K562 (cell line): ENCODE data around the gene LENEP. TPM values are rescaled to one million over a fixed set of nuclear protein-coding genes. Genes with fewer than 3 reads are reported as not detected.
A peak's percentile ranks its signal among the peaks of the same experiment; 100 is the strongest.

Experiments used
- ATAC-seq: fragments of 200-7000 bp; cut with Tn5 transposase; 3 replicates; pipeline ENCODE4 v1.9.1; 2020; ENCODE audit warnings: moderate library complexity
- BruUV-seq: library from RNA; stranded (reverse); fragments of 400-500 nt; replicated peaks from 2 replicates; lab custom pipeline; 2021; lab: Mats Ljungman, UMichigan
- CTCF ChIA-PET: fragments of 300-600 bp; formaldehyde crosslinking; extraction: SDS; loops from one replicate; lab custom pipeline; 2021; ENCODE audit warnings: low intra/inter-chr PET ratio; lab: Yijun Ruan, JAX
- POLR2A ChIA-PET: fragments of 300-600, 350-650 bp; sonication (Branson Sonifier 250); formaldehyde crosslinking; extraction: SDS; loops from one replicate; lab custom pipeline; 2021; ENCODE audit warnings: antibody characterized with exemption, inconsistent platforms; lab: Yijun Ruan, JAX
- DNase-seq, 4 experiments: peaks; one replicate each; pipeline versions ENCODE4 v3.0.0 to v3.0.0-alpha.2; 2011 to 2018; ENCODE audit warnings: low spot score in 3 of 4, mixed read lengths in 3 of 4; ENCODE audit errors: extremely low read depth in 1 of 4
- FAIRE-seq: peaks from 2 replicates; lab custom pipeline; 2011; peaks lifted over from hg19 to GRCh38; lab: Jason Lieb, UNC
- H2AFZ ChIP-seq: 2 replicates; pipeline ENCODE4 v1.6.0; 2011; ENCODE audit warnings: low read depth, low read length, control low read depth, inconsistent platforms
- H3K27ac ChIP-seq: fragments of 200-600 bp; 3 replicates; pipeline ENCODE4 v1.8.0; 2011; ENCODE audit warnings: low read depth, mild to moderate bottlenecking, control low read depth, inconsistent platforms, low read length, moderate library complexity, mixed read lengths; ENCODE audit errors: extremely low read depth
- H3K27me3 ChIP-seq, 2 experiments: fragments of 300-600 bp in 1 of 2; 2 replicates in 1 of 2; 3 replicates in 1 of 2; pipeline versions ENCODE4 v1.6.0 to v1.8.0; 2011; ENCODE audit warnings: inconsistent platforms in 2 of 2, low read length in 2 of 2, mild to moderate bottlenecking in 1 of 2, mixed read lengths in 1 of 2, moderate library complexity in 1 of 2; ENCODE audit not compliant: control insufficient read depth in 2 of 2, insufficient read depth in 2 of 2
- H3K36me3 ChIP-seq: fragments of 300-600 bp; 3 replicates; pipeline ENCODE4 v1.8.0; 2011; ENCODE audit warnings: mild to moderate bottlenecking, low read length, inconsistent platforms; ENCODE audit not compliant: control insufficient read depth, insufficient read depth
- H3K4me1 ChIP-seq, 2 experiments: fragments of 200-600 bp in 1 of 2; replicated peaks in 1 of 2; 2 replicates in 1 of 2; 3 replicates in 1 of 2; pipeline versions ENCODE4 v1.5.1 to v1.8.0; 2011; ENCODE audit warnings: inconsistent platforms in 2 of 2, low read length in 2 of 2, mild to moderate bottlenecking in 1 of 2, mixed read lengths in 1 of 2, moderate library complexity in 1 of 2; ENCODE audit not compliant: control insufficient read depth in 2 of 2, insufficient read depth in 2 of 2
- H3K4me2 ChIP-seq: 2 replicates; pipeline ENCODE4 v1.6.1; 2011; ENCODE audit warnings: low read length, control low read depth, inconsistent platforms, mixed read lengths; ENCODE audit not compliant: insufficient read depth
- H3K4me3 ChIP-seq: fragments of 200-600 bp; sonication (generic), shearing (Covaris generic); 2 replicates; pipeline ENCODE4 v1.5.1; 2016; ENCODE audit warnings: control low read depth, inconsistent platforms
- H3K79me2 ChIP-seq: fragments of 200-600 bp; 3 replicates; pipeline ENCODE4 v1.8.0; 2011; ENCODE audit warnings: low read length, inconsistent platforms; ENCODE audit not compliant: control insufficient read depth, insufficient read depth
- H3K9ac ChIP-seq, 2 experiments: 2 replicates each; pipeline versions ENCODE4 v1.6.0 to v1.6.1; 2011; ENCODE audit warnings: low read depth in 2 of 2, low read length in 2 of 2, control low read depth in 1 of 2, inconsistent platforms in 1 of 2, mild to moderate bottlenecking in 1 of 2, mixed read lengths in 1 of 2; ENCODE audit not compliant: insufficient read depth in 1 of 2
- H3K9me1 ChIP-seq: one replicate; pipeline ENCODE4 v1.6.0; 2011; ENCODE audit warnings: inconsistent platforms, mild to moderate bottlenecking, low read length, moderate library complexity; ENCODE audit not compliant: control insufficient read depth, insufficient read depth
- H3K9me3 ChIP-seq: replicated peaks from 2 replicates; pipeline ENCODE4 v1.5.1; 2011; ENCODE audit warnings: low read depth, low read length, inconsistent platforms; ENCODE audit not compliant: control insufficient read depth, insufficient read depth
- H4K20me1 ChIP-seq: replicated peaks from 2 replicates; pipeline ENCODE4 v1.6.1; 2011; ENCODE audit warnings: low read length, inconsistent platforms, mixed read lengths; ENCODE audit not compliant: control insufficient read depth, insufficient read depth
- ELF4 ChIP-seq: fragments of 450-650 bp; formaldehyde crosslinking; IDR thresholded peaks from 2 replicates; pipeline ENCODE4 v1.4.0; 2022; ENCODE audit warnings: missing genetic modification characterization
- FOSL1 ChIP-seq: fragments of 200-800 bp; sonication (Bioruptor generic); conservative IDR thresholded peaks from 2 replicates; pipeline ENCODE4 v1.6.1; 2016; ENCODE audit warnings: missing genetic modification characterization, missing compliant biosample characterization
- FOXP1 ChIP-seq: sonication (generic); formaldehyde crosslinking; IDR thresholded peaks from 2 replicates; pipeline ENCODE4 v1.8.0; 2022; ENCODE audit warnings: mild to moderate bottlenecking, missing genetic modification reagents
- POLR2A ChIP-seq: fragments of 450-650 bp; conservative IDR thresholded peaks from 2 replicates; pipeline ENCODE4 v1.6.1; 2016
- SREBF2 ChIP-seq: sonication (generic); formaldehyde crosslinking; IDR thresholded peaks from 2 replicates; pipeline ENCODE4 v1.4.0; 2020; ENCODE audit warnings: mild to moderate bottlenecking, missing genetic modification reagents
- TAF1 ChIP-seq: IDR thresholded peaks from 2 replicates; pipeline ENCODE4 v1.6.1; 2011; ENCODE audit warnings: mild to moderate bottlenecking, low read length, moderate library complexity; ENCODE audit not compliant: insufficient read depth, control insufficient read depth, severe bottlenecking; ENCODE audit errors: extremely low read depth
- ZNF174 ChIP-seq: fragments of 250-450 bp; sonication (Bioruptor Pico); IDR thresholded peaks from 2 replicates; pipeline ENCODE4 v1.4.0; 2020; ENCODE audit warnings: mild to moderate bottlenecking
- ZNF184 ChIP-seq: sonication (generic); formaldehyde crosslinking; IDR thresholded peaks from 2 replicates; pipeline ENCODE4 v1.5.0; 2020; ENCODE audit warnings: missing genetic modification reagents
- ZNF217 ChIP-seq: sonication (generic); formaldehyde crosslinking; IDR thresholded peaks from 2 replicates; pipeline ENCODE4 v1.8.0; 2022; ENCODE audit warnings: mild to moderate bottlenecking, missing genetic modification reagents
- ZNF263 ChIP-seq: sonication (generic); formaldehyde crosslinking; IDR thresholded peaks from 2 replicates; pipeline ENCODE4 v1.8.0; 2022; ENCODE audit warnings: mild to moderate bottlenecking, missing genetic modification reagents, borderline replicate concordance
- ZNF785 ChIP-seq: fragments of 250-450 bp; sonication (Bioruptor Pico); IDR thresholded peaks from 2 replicates; pipeline ENCODE4 v1.4.0; 2020; ENCODE audit warnings: mild to moderate bottlenecking
- WGBS: fragments of 100-300 bp; shearing (Covaris generic); methylation state at CpG from one replicate; pipeline ENCODE4 v1.1.6; 2016; ENCODE audit warnings: low coverage, mixed read lengths; ENCODE audit not compliant: insufficient coverage; ENCODE audit errors: missing lambda C conversion rate; 5-methylcytosine and 5-hydroxymethylcytosine counted together
- in situ Hi-C: fragments of 300-500 bp; cut with MboI; formaldehyde crosslinking; loops from 4 replicates; pipeline ENCODE4 v1.15.0; 2018; ENCODE audit warnings: inconsistent platforms, mixed read lengths
- intact Hi-C: fragments of 100-400 bp; cut with micrococcal nuclease; formaldehyde crosslinking; loops from 2 replicates; pipeline ENCODE4 v1.14.2; 2022
- polyA plus RNA-seq, 8 experiments: library from polyadenylated mRNA; depleted of rRNA in 4 of 8; stranded (reverse) in 5 of 8; unstranded in 3 of 8; fragments of >200 nt; fragmentation: Nextera tagmentation in 2 of 8; fragmentation: Illumina TruSeq in 1 of 8; extraction: Ambion mirVana in 2 of 8; extraction: Trizol in 1 of 8; gene quantifications; 2 replicates each; pipeline versions ENCODE4 v1.2.1 to v1.2.3, GENCODE V29; 2011 to 2014; ENCODE audit warnings: inconsistent platforms in 1 of 8, missing spikeins in 1 of 8
- total RNA-seq, 7 experiments: library from RNA; depleted of rRNA in 6 of 7; stranded (reverse); fragments of >200 nt in 6 of 7; fragmentation: Illumina TruSeq in 2 of 7; extraction: Trizol in 2 of 7; gene quantifications; 2 replicates each; pipeline versions ENCODE4 v1.2.1 to v1.2.3, GENCODE V29; 2011 to 2021; ENCODE audit warnings: low replicate concordance in 1 of 7
- TF ChIP-seq, protein P1 (sequence below): fragments of 450-650 bp; formaldehyde crosslinking; IDR thresholded peaks from 2 replicates; pipeline ENCODE4 v1.4.0; 2022; ENCODE audit warnings: missing genetic modification characterization
- TF ChIP-seq, protein P2 (sequence below): fragments of 450-650 bp; IDR thresholded peaks from 2 replicates; pipeline ENCODE4 v1.6.1; 2016; ENCODE audit warnings: borderline replicate concordance

LENEP gene
- total and polyA plus RNA-seq, 9 of the 15 experiments (the other 6 are each of a cell fraction or from before 2014, with no cell fraction given) = 0.23 to 0.87 (median 0.67) TPM; not detected in 5

DNA sequence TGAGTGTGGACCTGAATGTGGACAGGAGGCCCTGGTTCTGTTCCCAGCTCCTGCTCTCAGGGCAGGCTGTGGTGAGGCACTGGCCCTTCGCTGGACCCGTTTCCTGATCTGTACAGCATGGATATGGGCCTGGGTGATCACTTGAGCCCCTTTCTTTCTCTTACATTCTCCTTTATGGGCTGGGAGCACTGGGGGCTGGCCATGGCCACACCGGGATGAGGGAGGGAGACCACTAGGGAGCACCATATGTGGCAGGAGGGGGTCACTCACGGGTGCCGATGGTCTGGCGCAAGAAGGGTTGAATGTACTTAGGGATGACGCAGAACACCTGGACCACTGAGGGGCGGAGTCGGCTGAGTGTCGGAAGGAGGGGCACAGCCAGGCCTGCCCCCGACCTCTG lies 37.5 kb downstream of the LENEP start:
- H2AFZ ChIP-seq = no peak overlapping the region
- H3K9ac ChIP-seq = no peak overlapping the region; a peak in 1 of 4 replicates
- H3K4me1 ChIP-seq = peaks cover 5 to 23% of the 10 kb centered on the region in 2 experiments; a peak in 3 of 5 replicates
- in situ Hi-C loops = no loop called here
- ChIA-PET POLR2A (interaction anchor here (1.1 kb wide), 1 partner anchor 13 kb away, joined by 3 read pairs; no protein-coding TSS in a partner anchor), CTCF (no interaction called here)
- intact Hi-C loops = no loop called here
- TF ChIP-seq ELF4 (CRISPR knock-in tag) (no peak), ZNF263 (CRISPR knock-in tag) (peak; percentile 86)
- WGBS = 31% methylated on average over 11 of the region's 11 CpGs
- no peak overlapping the region for H3K27ac ChIP-seq
- H3K27me3 ChIP-seq = peaks cover 0 to 18% of the 10 kb centered on the region in 2 experiments; a peak in 2 of 5 replicates
- no peak overlapping the region for H3K4me2 ChIP-seq
- no peak for FAIRE-seq
- H3K9me1 ChIP-seq = no peaks in the 10 kb centered on the region
- no peak for DNase-seq
- no peaks in the 10 kb centered on the region for H3K9me3 ChIP-seq
- H3K36me3 ChIP-seq = no peaks in the 10 kb centered on the region
- H3K79me2 ChIP-seq = no peaks in the 10 kb centered on the region
- no peak for ATAC-seq
- BruUV-seq = no TSS peak
- no peak overlapping the region for H3K4me3 ChIP-seq
- no peaks in the 10 kb centered on the region for H4K20me1 ChIP-seq

GRCh38 chr1:155032886-155033285 lies 39.5 kb downstream of the LENEP start:
- H3K27ac ChIP-seq = no peak overlapping the region
- in situ Hi-C loops = no loop called here
- DNase-seq = no peak
- H3K79me2 ChIP-seq = no peaks in the 10 kb centered on the region
- no peaks in the 10 kb centered on the region for H3K9me1 ChIP-seq
- H4K20me1 ChIP-seq = no peaks in the 10 kb centered on the region
- no peak for FAIRE-seq
- H3K36me3 ChIP-seq = no peaks in the 10 kb centered on the region
- H3K4me1 ChIP-seq = peaks cover 0 to 18% of the 10 kb centered on the region in 2 experiments; a peak in 3 of 5 replicates
- H3K4me2 ChIP-seq = no peak overlapping the region
- H2AFZ ChIP-seq = no peak overlapping the region
- intact Hi-C loops = no loop called here
- H3K9ac ChIP-seq = peak overlapping the region in 1 of 2 experiments; percentile 58; a peak in 2 of 4 replicates
- H3K27me3 ChIP-seq = peaks cover 0 to 21% of the 10 kb centered on the region in 2 experiments; a peak in 2 of 5 replicates
- WGBS = 11% methylated on average over 6 of the region's 12 CpGs
- BruUV-seq = no TSS peak
- no peak for ATAC-seq
- no peak overlapping the region for H3K4me3 ChIP-seq
- CTCF ChIA-PET = no interaction called here
- no peaks in the 10 kb centered on the region for H3K9me3 ChIP-seq
- POLR2A ChIA-PET = interaction anchor here (1.3 to 1.9 kb wide), 2 partner anchors 14 to 16 kb away, joined by 4 to 8 read pairs; no protein-coding TSS in a partner anchor
- TF ChIP-seq ZNF217 (no peak), ZNF785 (CRISPR knock-in tag) (no peak), POLR2A (no peak), ZNF184 (CRISPR knock-in tag) (no peak), FOSL1 (tag) (no peak), FOXP1 (CRISPR knock-in tag) (no peak), SREBF2 (CRISPR knock-in tag) (no peak), TAF1 (no peak), ZNF174 (CRISPR knock-in tag) (no peak)
- TF ChIP-seq, protein P1, sequence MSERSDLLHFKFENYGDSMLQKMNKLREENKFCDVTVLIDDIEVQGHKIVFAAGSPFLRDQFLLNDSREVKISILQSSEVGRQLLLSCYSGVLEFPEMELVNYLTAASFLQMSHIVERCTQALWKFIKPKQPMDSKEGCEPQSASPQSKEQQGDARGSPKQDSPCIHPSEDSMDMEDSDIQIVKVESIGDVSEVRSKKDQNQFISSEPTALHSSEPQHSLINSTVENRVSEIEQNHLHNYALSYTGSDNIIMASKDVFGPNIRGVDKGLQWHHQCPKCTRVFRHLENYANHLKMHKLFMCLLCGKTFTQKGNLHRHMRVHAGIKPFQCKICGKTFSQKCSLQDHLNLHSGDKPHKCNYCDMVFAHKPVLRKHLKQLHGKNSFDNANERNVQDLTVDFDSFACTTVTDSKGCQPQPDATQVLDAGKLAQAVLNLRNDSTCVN (CRISPR knock-in tag) = no peak
- TF ChIP-seq, protein P2, sequence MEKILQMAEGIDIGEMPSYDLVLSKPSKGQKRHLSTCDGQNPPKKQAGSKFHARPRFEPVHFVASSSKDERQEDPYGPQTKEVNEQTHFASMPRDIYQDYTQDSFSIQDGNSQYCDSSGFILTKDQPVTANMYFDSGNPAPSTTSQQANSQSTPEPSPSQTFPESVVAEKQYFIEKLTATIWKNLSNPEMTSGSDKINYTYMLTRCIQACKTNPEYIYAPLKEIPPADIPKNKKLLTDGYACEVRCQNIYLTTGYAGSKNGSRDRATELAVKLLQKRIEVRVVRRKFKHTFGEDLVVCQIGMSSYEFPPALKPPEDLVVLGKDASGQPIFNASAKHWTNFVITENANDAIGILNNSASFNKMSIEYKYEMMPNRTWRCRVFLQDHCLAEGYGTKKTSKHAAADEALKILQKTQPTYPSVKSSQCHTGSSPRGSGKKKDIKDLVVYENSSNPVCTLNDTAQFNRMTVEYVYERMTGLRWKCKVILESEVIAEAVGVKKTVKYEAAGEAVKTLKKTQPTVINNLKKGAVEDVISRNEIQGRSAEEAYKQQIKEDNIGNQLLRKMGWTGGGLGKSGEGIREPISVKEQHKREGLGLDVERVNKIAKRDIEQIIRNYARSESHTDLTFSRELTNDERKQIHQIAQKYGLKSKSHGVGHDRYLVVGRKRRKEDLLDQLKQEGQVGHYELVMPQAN = no peak
